Smooth muscle cell (in vitro differentiated cells): ENCODE results near the gene CDH1. TPM values are rescaled to one million over a fixed set of nuclear protein-coding genes. Genes with fewer than 3 reads are reported as not detected.

Experiments
- DNase-seq: peaks from one replicate; lab custom pipeline; 2025; ENCODE audit not compliant: unreplicated experiment; lab: John Stamatoyannopoulos, UW
- H2AFZ ChIP-seq: fragments of 200-600 bp; sonication (generic); 2 replicates; pipeline ENCODE4 v1.6.0; 2016; ENCODE audit warnings: antibody characterized with exemption, low read depth, mild to moderate bottlenecking
- H3F3A ChIP-seq: fragments of 200-600 bp; sonication (generic); 2 replicates; pipeline ENCODE4 v1.6.0; 2017; ENCODE audit warnings: antibody characterized with exemption, low read depth
- H3K27ac ChIP-seq: fragments of 200-600 bp; sonication (generic); 2 replicates; pipeline ENCODE4 v1.5.1; 2016; ENCODE audit warnings: low read depth, mild to moderate bottlenecking
- H3K27me3 ChIP-seq: fragments of 200-600 bp; sonication (generic); 2 replicates; pipeline ENCODE4 v1.6.1; 2016; ENCODE audit warnings: low read depth, mild to moderate bottlenecking
- H3K36me3 ChIP-seq: fragments of 200-600 bp; sonication (generic); 2 replicates; pipeline ENCODE4 v1.5.1; 2016; ENCODE audit warnings: low read depth
- H3K4me1 ChIP-seq: fragments of 200-600 bp; sonication (generic); 2 replicates; pipeline ENCODE4 v1.5.1; 2016; ENCODE audit warnings: low read depth
- H3K4me2 ChIP-seq: fragments of 200-600 bp; sonication (generic); 2 replicates; pipeline ENCODE4 v1.6.0; 2016; ENCODE audit warnings: mild to moderate bottlenecking
- H3K4me3 ChIP-seq: fragments of 200-600 bp; sonication (generic); 2 replicates; pipeline ENCODE4 v1.5.1; 2016; ENCODE audit warnings: mild to moderate bottlenecking
- H3K79me2 ChIP-seq: fragments of 200-600 bp; sonication (generic); 2 replicates; pipeline ENCODE4 v1.6.0; 2016; ENCODE audit warnings: low read depth, mild to moderate bottlenecking
- H3K9ac ChIP-seq: fragments of 200-600 bp; sonication (generic); 2 replicates; pipeline ENCODE4 v1.6.0; 2016; ENCODE audit warnings: low read depth
- H3K9me3 ChIP-seq: fragments of 200-600 bp; sonication (generic); replicated peaks from 2 replicates; pipeline ENCODE4 v1.5.1; 2016; ENCODE audit warnings: low read depth
- H4K20me1 ChIP-seq: fragments of 200-600 bp; sonication (generic); 2 replicates; pipeline ENCODE4 v1.6.0; 2016; ENCODE audit warnings: low read depth
- CTCF ChIP-seq: fragments of 200-600 bp; sonication (generic); IDR thresholded peaks from 2 replicates; pipeline ENCODE4 v1.5.1; 2017; ENCODE audit warnings: borderline replicate concordance, mild to moderate bottlenecking, antibody characterized with exemption; ENCODE audit not compliant: insufficient read depth, poor library complexity, severe bottlenecking
- WGBS: methylation state at CpG from one replicate; pipeline ENCODE4 v1.1.7; 2016; ENCODE audit warnings: low lambda C conversion rate; 5-methylcytosine and 5-hydroxymethylcytosine counted together
- polyA plus RNA-seq: library from polyadenylated mRNA; unstranded; fragments of >200 nt; fragmentation: Nextera tagmentation; extraction: Ambion mirVana; gene quantifications from 2 replicates; pipeline ENCODE4 v1.2.1, GENCODE V29; 2016
- total RNA-seq: library from RNA; depleted of rRNA; stranded (reverse); fragments of >200 nt; gene quantifications from 2 replicates; pipeline ENCODE4 v1.2.3, GENCODE V29; 2014

The CDH1 gene
- total and polyA plus RNA-seq, 2 experiments from 2014 or later = 4.7 to 45.8 TPM

GRCh38 chr16:68707340-68708152, 29.5 kb upstream of the CDH1 start:
- Histone ChIP-seq H3K36me3 (no peaks in the 10 kb centered on the region), H4K20me1 (no peaks in the 10 kb centered on the region), H2AFZ (no peak overlapping the region), H3K9ac (no peak overlapping the region), H3K4me2 (peak overlapping the region; percentile 53), H3K9me3 (no peaks in the 10 kb centered on the region), H3K79me2 (no peaks in the 10 kb centered on the region), H3K27me3 (no peaks in the 10 kb centered on the region), H3K27ac (peak overlapping the region; percentile 8), H3K4me3 (no peak overlapping the region), H3F3A (peaks cover 5% of the 10 kb centered on the region), H3K4me1 (no peaks in the 10 kb centered on the region)
- DNase-seq = no peak
- peak; percentile 32 for TF ChIP-seq CTCF
- whole genome bisulfite sequencing = 45% methylated on average over 26 of the region's 27 CpGs

- H3K4me2 ChIP-seq = no peak overlapping the region
- 93% methylated on average over 5 of the region's 5 CpGs for WGBS
- TF ChIP-seq CTCF = no peak
Observed at GRCh38 chr16:68710211-68710610, 26.9 kb upstream of the CDH1 start.

GRCh38 chr16:68711421-68712139, 25.5 kb upstream of the CDH1 start:
- DNase-seq = no peak
- Histone ChIP-seq H3K79me2 (no peaks in the 10 kb centered on the region), H3K4me1 (no peaks in the 10 kb centered on the region), H3K4me3 (no peak overlapping the region), H3F3A (peaks cover 5% of the 10 kb centered on the region), H3K27ac (no peak overlapping the region), H3K4me2 (no peak overlapping the region), H4K20me1 (no peaks in the 10 kb centered on the region), H3K9ac (no peak overlapping the region), H3K9me3 (no peaks in the 10 kb centered on the region), H2AFZ (no peak overlapping the region), H3K36me3 (no peaks in the 10 kb centered on the region), H3K27me3 (no peaks in the 10 kb centered on the region)
- TF ChIP-seq CTCF = no peak
- WGBS = 89% methylated on average over 14 of the region's 14 CpGs

More at GRCh38 chr16:68710211-68710610, 26.9 kb upstream of the CDH1 start:
- DNase-seq = no peak
- Histone ChIP-seq H3K9ac (no peak overlapping the region), H3K27me3 (no peaks in the 10 kb centered on the region), H3K27ac (no peak overlapping the region), H3K36me3 (no peaks in the 10 kb centered on the region), H3K4me1 (no peaks in the 10 kb centered on the region), H2AFZ (no peak overlapping the region), H4K20me1 (no peaks in the 10 kb centered on the region), H3F3A (peaks cover 5% of the 10 kb centered on the region), H3K9me3 (no peaks in the 10 kb centered on the region), H3K4me3 (no peak overlapping the region), H3K79me2 (no peaks in the 10 kb centered on the region)
